ENCODE data around the gene CRAMP1. TPM values are rescaled to one million over a fixed set of nuclear protein-coding genes. Genes with fewer than 3 reads are reported as not detected.

The CRAMP1 gene
- total RNA-seq, 2 donors from 2014 or later, result 29.2 to 40.0 TPM

- Histone ChIP-seq H3K36me3 (ENCODE audit: control insufficient read depth, insufficient read depth, low read length) (peaks cover 49% of the 10 kb centered on the region), H3K4me1 (ENCODE audit: control insufficient read depth, insufficient read depth, low read length) (no peaks in the 10 kb centered on the region), H3K4me3 (ENCODE audit: low read length) (no peak overlapping the region), H3K9ac (ENCODE audit: extremely low read depth, low read length, poor library complexity, severe bottlenecking) (no peak overlapping the region), H3K9me3 (ENCODE audit: control insufficient read depth, low read length) (no peaks in the 10 kb centered on the region), H3K27ac (ENCODE audit: low read depth, low read length) (no peak overlapping the region), H3K27me3 (ENCODE audit: control insufficient read depth, insufficient read depth, low read length, poor library complexity, severe bottlenecking) (no peaks in the 10 kb centered on the region)
- Mint-ChIP-seq H3K27ac (no peak overlapping the region), H3K27me3 (ENCODE audit: insufficient read depth) (no peaks in the 10 kb centered on the region), H3K4me1 (peaks cover 4% of the 10 kb centered on the region), H3K4me3 (no peak overlapping the region), H3K9me3 (no peaks in the 10 kb centered on the region), H3K36me3 (ENCODE audit: low read depth) (peaks cover 62% of the 10 kb centered on the region)
- WGBS, 2 experiments (ENCODE audit: insufficient coverage in 1 of 2, insufficient read length in 1 of 2), result 94 to 96% methylated on average over 6 to 9 of the region's 9 CpGs
- no peak for DNase-seq
- no peak for TF ChIP-seq CTCF (conservative IDR thresholded peaks at IDR 0.05)
Measured at GRCh38 chr16:1620391-1620790, 8.2 kb downstream of the CRAMP1 start.

- Mint-ChIP-seq H3K27me3 (ENCODE audit: insufficient read depth) (no peaks in the 10 kb centered on the region), H3K4me3 (no peak overlapping the region), H3K36me3 (ENCODE audit: low read depth) (peaks cover 61% of the 10 kb centered on the region), H3K27ac (no peak overlapping the region), H3K9me3 (no peaks in the 10 kb centered on the region), H3K4me1 (no peaks in the 10 kb centered on the region)
- no peak overlapping the region for H3K27ac ChIP-seq (ENCODE audit: low read depth, low read length)
- H3K36me3 ChIP-seq (ENCODE audit: control insufficient read depth, insufficient read depth, low read length), result peaks cover 53% of the 10 kb centered on the region
- no peaks in the 10 kb centered on the region for H3K27me3 ChIP-seq (ENCODE audit: control insufficient read depth, insufficient read depth, low read length, poor library complexity, severe bottlenecking)
- H3K4me1 ChIP-seq (ENCODE audit: control insufficient read depth, insufficient read depth, low read length), result no peaks in the 10 kb centered on the region
- 95 to 96% methylated on average over 7 of the region's 7 CpGs for WGBS, 2 experiments (ENCODE audit: insufficient coverage in 1 of 2, insufficient read length in 1 of 2)
- no peak overlapping the region for H3K4me3 ChIP-seq (ENCODE audit: low read length)
- TF ChIP-seq CTCF (conservative IDR thresholded peaks at IDR 0.05), result no peak
- no peaks in the 10 kb centered on the region for H3K9me3 ChIP-seq (ENCODE audit: control insufficient read depth, low read length)
- no peak overlapping the region for H3K9ac ChIP-seq (ENCODE audit: extremely low read depth, low read length, poor library complexity, severe bottlenecking)
- DNase-seq, result no peak
Measured at GRCh38 chr16:1621851-1622250, 9.7 kb downstream of the CRAMP1 start.

GRCh38 chr16:1626327-1626726 is 14.2 kb downstream of the CRAMP1 start:
- WGBS, 2 experiments (ENCODE audit: insufficient coverage in 1 of 2, insufficient read length in 1 of 2), result 95 to 97% methylated on average over 4 to 6 of the region's 6 CpGs
- no peak for TF ChIP-seq CTCF (conservative IDR thresholded peaks at IDR 0.05)
- no peaks in the 10 kb centered on the region for H3K27me3 Mint-ChIP-seq (ENCODE audit: insufficient read depth)
- Histone ChIP-seq H3K27ac (ENCODE audit: low read depth, low read length) (no peak overlapping the region), H3K9ac (ENCODE audit: extremely low read depth, low read length, poor library complexity, severe bottlenecking) (no peak overlapping the region), H3K27me3 (ENCODE audit: control insufficient read depth, insufficient read depth, low read length, poor library complexity, severe bottlenecking) (no peaks in the 10 kb centered on the region), H3K9me3 (ENCODE audit: control insufficient read depth, low read length) (no peaks in the 10 kb centered on the region), H3K36me3 (ENCODE audit: control insufficient read depth, insufficient read depth, low read length) (peaks cover 51% of the 10 kb centered on the region), H3K4me1 (ENCODE audit: control insufficient read depth, insufficient read depth, low read length) (no peaks in the 10 kb centered on the region), H3K4me3 (ENCODE audit: low read length) (no peak overlapping the region)
- H3K36me3 Mint-ChIP-seq (ENCODE audit: low read depth), result peaks cover 61% of the 10 kb centered on the region
- no peak for DNase-seq
- H3K4me1 Mint-ChIP-seq, result no peaks in the 10 kb centered on the region
- H3K27ac Mint-ChIP-seq, result no peak overlapping the region
- H3K9me3 Mint-ChIP-seq, result no peaks in the 10 kb centered on the region
- H3K4me3 Mint-ChIP-seq, result no peak overlapping the region
